ENCODE measurements around the gene CITED4. TPM values are rescaled to one million over a fixed set of nuclear protein-coding genes. Genes with fewer than 3 reads are reported as not detected.

CITED4 gene
- total RNA-seq, 4 donors from 2014 or later: 9.2 to 15.6 (median 14.1) TPM

DNA sequence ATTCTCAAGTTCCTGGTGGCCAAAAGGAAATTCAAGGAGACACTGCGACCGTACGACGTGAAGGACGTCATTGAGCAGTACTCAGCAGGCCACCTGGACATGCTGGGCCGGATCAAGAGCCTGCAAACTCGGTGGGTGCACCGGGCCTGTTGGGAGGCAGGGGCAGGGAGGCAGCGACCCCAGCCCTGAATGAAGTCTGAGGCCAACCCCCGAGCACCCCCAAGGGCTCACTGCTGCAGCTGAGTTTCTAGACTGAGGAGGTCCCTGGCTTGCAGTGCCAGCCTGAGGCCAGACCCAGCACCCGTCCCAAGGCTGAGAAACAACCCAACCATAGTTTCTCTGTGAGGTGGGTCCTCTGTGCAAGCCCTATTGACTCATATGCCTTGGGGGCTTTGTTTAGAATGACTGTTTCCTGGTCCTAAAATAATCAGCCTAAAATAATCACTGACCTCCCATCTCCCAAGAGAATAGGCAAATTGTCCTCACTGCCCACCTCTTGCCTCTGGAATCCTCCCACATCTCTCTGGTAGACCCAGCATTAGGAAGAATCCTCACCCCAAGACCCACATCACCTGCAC is 27.1 kb downstream of the CITED4 start:
- Histone ChIP-seq H3K9me3 (no peaks in the 10 kb centered on the region), H3K4me3 (no peak overlapping the region), H3K27ac (no peak overlapping the region), H3K4me1 (no peaks in the 10 kb centered on the region), H3K27me3 (no peaks in the 10 kb centered on the region), H3K36me3 (peaks cover 0 to 94% of the 10 kb centered on the region in 2 donors)
- no peak for ATAC-seq
- 20 to 69% methylated on average over 1 to 5 of the region's 11 CpGs for WGBS, 2 donors (ENCODE audit: low coverage in 1 of 2)
- TF ChIP-seq, protein P1, sequence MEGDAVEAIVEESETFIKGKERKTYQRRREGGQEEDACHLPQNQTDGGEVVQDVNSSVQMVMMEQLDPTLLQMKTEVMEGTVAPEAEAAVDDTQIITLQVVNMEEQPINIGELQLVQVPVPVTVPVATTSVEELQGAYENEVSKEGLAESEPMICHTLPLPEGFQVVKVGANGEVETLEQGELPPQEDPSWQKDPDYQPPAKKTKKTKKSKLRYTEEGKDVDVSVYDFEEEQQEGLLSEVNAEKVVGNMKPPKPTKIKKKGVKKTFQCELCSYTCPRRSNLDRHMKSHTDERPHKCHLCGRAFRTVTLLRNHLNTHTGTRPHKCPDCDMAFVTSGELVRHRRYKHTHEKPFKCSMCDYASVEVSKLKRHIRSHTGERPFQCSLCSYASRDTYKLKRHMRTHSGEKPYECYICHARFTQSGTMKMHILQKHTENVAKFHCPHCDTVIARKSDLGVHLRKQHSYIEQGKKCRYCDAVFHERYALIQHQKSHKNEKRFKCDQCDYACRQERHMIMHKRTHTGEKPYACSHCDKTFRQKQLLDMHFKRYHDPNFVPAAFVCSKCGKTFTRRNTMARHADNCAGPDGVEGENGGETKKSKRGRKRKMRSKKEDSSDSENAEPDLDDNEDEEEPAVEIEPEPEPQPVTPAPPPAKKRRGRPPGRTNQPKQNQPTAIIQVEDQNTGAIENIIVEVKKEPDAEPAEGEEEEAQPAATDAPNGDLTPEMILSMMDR (IDR thresholded peaks at IDR 0.05): no peak
- TF ChIP-seq EP300 (IDR thresholded peaks at IDR 0.05) (no peak), POLR2A (IDR thresholded peaks at IDR 0.05) (no peak), POLR2AphosphoS5 (IDR thresholded peaks at IDR 0.05) (no peak)

DNA sequence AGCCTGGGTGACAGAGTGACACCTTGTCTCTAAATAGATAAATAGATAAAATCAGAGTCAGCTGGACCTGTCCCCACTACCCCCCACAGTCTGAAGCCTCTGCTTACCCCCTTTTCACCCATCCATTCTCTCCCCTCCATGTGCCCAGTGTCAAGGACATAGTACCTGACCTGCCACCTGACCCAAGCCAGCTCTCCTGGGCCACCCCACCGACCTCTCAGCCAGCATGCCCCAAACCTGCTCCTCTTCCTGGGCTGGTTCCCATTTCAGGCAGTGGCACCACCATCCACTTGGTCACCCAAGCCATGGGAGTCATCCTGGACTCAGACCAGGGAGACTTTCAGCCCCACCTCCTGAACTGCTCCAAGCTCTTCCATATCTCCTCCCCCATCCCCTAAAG is 28.2 kb downstream of the CITED4 start:
- H3K9me3 ChIP-seq: no peaks in the 10 kb centered on the region
- no peak overlapping the region for H3K4me3 ChIP-seq
- WGBS, 2 donors (ENCODE audit: low coverage in 1 of 2): 100% methylated on average over 1 of the region's 1 CpG; no CpG with 5 or more reads in 1 of the 2 donors
- no peaks in the 10 kb centered on the region for H3K4me1 ChIP-seq
- TF ChIP-seq POLR2A (IDR thresholded peaks at IDR 0.05): no peak
- no peak for TF ChIP-seq EP300 (IDR thresholded peaks at IDR 0.05)
- TF ChIP-seq, protein P1 (IDR thresholded peaks at IDR 0.05): no peak
- H3K27me3 ChIP-seq: no peaks in the 10 kb centered on the region
- ATAC-seq: no peak
- H3K36me3 ChIP-seq: peaks cover 0 to 83% of the 10 kb centered on the region in 2 donors
- H3K27ac ChIP-seq: no peak overlapping the region

DNA sequence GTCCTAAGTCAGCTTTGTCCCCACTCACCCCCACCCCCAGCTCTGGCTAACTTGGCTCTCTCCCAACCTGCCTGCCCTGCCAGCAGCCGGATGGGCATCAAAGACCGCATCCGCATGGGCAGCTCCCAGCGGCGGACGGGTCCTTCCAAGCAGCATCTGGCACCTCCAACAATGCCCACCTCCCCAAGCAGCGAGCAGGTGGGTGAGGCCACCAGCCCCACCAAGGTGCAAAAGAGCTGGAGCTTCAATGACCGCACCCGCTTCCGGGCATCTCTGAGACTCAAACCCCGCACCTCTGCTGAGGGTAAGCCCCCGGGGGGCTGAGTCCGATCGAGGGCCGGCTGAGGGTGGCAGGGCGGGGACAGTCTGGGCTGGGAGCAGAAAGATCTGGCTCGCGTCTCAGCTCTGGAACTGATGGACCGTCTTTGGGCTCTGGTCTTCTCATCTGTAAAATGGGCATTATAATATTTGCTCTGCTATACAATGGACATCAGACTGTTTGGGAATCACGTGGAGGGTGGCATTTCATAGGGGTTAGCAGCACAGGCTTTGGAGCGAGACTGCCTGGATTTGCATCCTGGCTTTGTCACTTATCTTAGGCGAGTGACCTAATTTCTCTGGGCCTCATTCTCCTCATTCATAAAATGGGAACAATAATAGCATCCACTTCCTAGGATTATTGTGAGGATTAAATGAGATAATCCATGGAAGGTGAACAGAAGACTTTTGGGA is 31.0 kb downstream of the CITED4 start:
- Histone ChIP-seq H3K4me1 (no peaks in the 10 kb centered on the region), H3K4me3 (no peak overlapping the region), H3K36me3 (peaks cover 0 to 65% of the 10 kb centered on the region in 2 donors), H3K27ac (no peak overlapping the region), H3K27me3 (no peaks in the 10 kb centered on the region), H3K9me3 (no peaks in the 10 kb centered on the region)
- ATAC-seq: no peak
- 86 to 96% methylated on average over 3 to 6 of the region's 22 CpGs for WGBS, 2 donors (ENCODE audit: low coverage in 1 of 2)
- TF ChIP-seq EP300 (IDR thresholded peaks at IDR 0.05): no peak
- no peak for TF ChIP-seq POLR2A (IDR thresholded peaks at IDR 0.05)
- no peak for TF ChIP-seq POLR2AphosphoS5 (IDR thresholded peaks at IDR 0.05)
- TF ChIP-seq, protein P1 (IDR thresholded peaks at IDR 0.05): no peak

DNA sequence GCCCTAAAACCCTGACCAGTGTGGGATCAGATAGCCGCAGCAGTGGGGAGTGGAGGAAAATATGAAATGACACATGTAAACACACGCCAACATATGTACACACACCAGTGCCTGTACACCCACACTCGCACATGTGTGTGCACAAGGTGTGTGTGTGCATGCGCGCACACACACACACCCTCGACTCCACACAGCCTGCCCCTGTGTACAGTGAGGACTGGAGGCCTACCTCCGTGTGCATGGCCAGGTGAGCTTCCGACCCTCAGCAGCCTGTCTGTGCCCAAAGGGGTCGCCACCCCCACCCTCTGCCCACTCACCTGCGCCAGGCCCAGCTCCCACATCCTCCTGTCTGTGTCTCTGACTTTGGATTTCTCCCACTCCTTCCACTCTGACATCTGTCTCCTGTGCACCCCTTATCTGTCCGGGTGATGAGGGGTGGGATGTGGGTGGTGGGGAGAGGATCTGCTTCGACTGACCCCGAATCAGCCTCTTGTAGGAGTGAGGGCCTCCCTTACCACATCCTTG is 31.7 kb downstream of the CITED4 start:
- ATAC-seq: no peak
- no peak overlapping the region for H3K27ac ChIP-seq
- no peak overlapping the region for H3K4me3 ChIP-seq
- peaks cover 0 to 6% (median 2%) of the 10 kb centered on the region in 3 donors for H3K4me1 ChIP-seq
- H3K27me3 ChIP-seq: no peaks in the 10 kb centered on the region
- no peaks in the 10 kb centered on the region for H3K9me3 ChIP-seq
- WGBS, 2 donors (ENCODE audit: low coverage in 1 of 2): 83 to 94% methylated on average over 1 to 5 of the region's 13 CpGs
- TF ChIP-seq POLR2A (IDR thresholded peaks at IDR 0.05): no peak
- TF ChIP-seq EP300 (IDR thresholded peaks at IDR 0.05): no peak
- no peak for TF ChIP-seq POLR2AphosphoS5 (IDR thresholded peaks at IDR 0.05)
- TF ChIP-seq, protein P1 (IDR thresholded peaks at IDR 0.05): no peak
- H3K36me3 ChIP-seq: peaks cover 0 to 59% of the 10 kb centered on the region in 2 donors

All from gastroesophageal sphincter (tissue), 4 donors.